Activated CD8-positive, alpha-beta memory T cell treated with anti-CD3 and anti-CD28 coated beads for 48 hours (primary cell): Measurements from ENCODE around the gene KRT31.
"Not testable (repeated sequence)": the region's sequence is repeated elsewhere in the genome, so short reads cannot be mapped to it uniquely, and the experiment has no call there.

ENCODE experiments used
- DNase-seq, 3 experiments: peaks; one replicate each; pipeline ENCODE4 v3.0.0-alpha.2; 2020; ENCODE audit warnings: low read depth in 2 of 3, low spot score in 2 of 3

The KRT31 gene

GRCh38 chr17:41396996-41397660 is at the start of gene KRT31:
TSS of gene KRT31 (minus strand) at chr17:41397608. CDS start at chr17:41397539, 69 bp downstream.
- no peak for DNase-seq

GRCh38 chr17:41446806-41447205 is 49.4 kb upstream of the KRT31 start:
- no peak for DNase-seq

- DNase-seq = no peak
Measured at GRCh38 chr17:41444640-41445039, 47.2 kb upstream of the KRT31 start.

GRCh38 chr17:41444186-41444585 is 46.8 kb upstream of the KRT31 start:
- DNase-seq = no peak

GRCh38 chr17:41442739-41443138 is 45.3 kb upstream of the KRT31 start:
- no peak for DNase-seq

GRCh38 chr17:41440531-41441033 is 43.2 kb upstream of the KRT31 start, which contains the start of gene KRT38:
TSS of gene KRT38 (minus strand) at chr17:41440983. CDS start at chr17:41440921, 62 bp downstream.
- no peak for DNase-seq

- DNase-seq = no peak
Measured at GRCh38 chr17:41439375-41439774, 42.0 kb upstream of the KRT31 start.

- no peak for DNase-seq
Measured at GRCh38 chr17:41437769-41438168, 40.4 kb upstream of the KRT31 start.

GRCh38 chr17:41437254-41437653 is 39.8 kb upstream of the KRT31 start:
- no peak for DNase-seq

GRCh38 chr17:41434415-41434814 is 37.0 kb upstream of the KRT31 start:
- DNase-seq = no peak

GRCh38 chr17:41434005-41434404 is 36.6 kb upstream of the KRT31 start:
- DNase-seq = no peak

- DNase-seq = no peak
Measured at GRCh38 chr17:41433586-41433985, 36.2 kb upstream of the KRT31 start.

GRCh38 chr17:41430376-41430775 is 33.0 kb upstream of the KRT31 start:
- not testable (repeated sequence) for DNase-seq

- DNase-seq = no peak
Measured at GRCh38 chr17:41429667-41430066, 32.3 kb upstream of the KRT31 start.

- no peak for DNase-seq
Measured at GRCh38 chr17:41428591-41429291, 31.3 kb upstream of the KRT31 start.

- DNase-seq = no peak
Measured at GRCh38 chr17:41424111-41424635, 26.8 kb upstream of the KRT31 start, which contains the start of gene KRT37. TSS of gene KRT37 (minus strand) at chr17:41424585. CDS start at chr17:41424523, 62 bp downstream.

- DNase-seq = not testable (repeated sequence)
Measured at GRCh38 chr17:41422586-41422985, 25.2 kb upstream of the KRT31 start.

GRCh38 chr17:41421617-41422016 is 24.2 kb upstream of the KRT31 start:
- no peak for DNase-seq

GRCh38 chr17:41421116-41421515 is 23.7 kb upstream of the KRT31 start:
- DNase-seq = no peak

- DNase-seq = no peak
Measured at GRCh38 chr17:41420134-41420533, 22.7 kb upstream of the KRT31 start.

GRCh38 chr17:41419716-41420115 is 22.3 kb upstream of the KRT31 start:
- DNase-seq = no peak
